ENCODE measurements around the gene FRA10AC1.

Gene FRA10AC1

GRCh38 chr10:93745408-93746065, 43.1 kb upstream of the FRA10AC1 start:
- H3K4me1 ChIP-seq = no peaks in the 10 kb centered on the region
- H3K27me3 ChIP-seq = no peaks in the 10 kb centered on the region
- H3K36me3 ChIP-seq = no peaks in the 10 kb centered on the region
- peak; percentile 55 for TF ChIP-seq CTCF (IDR thresholded peaks at IDR 0.05; ENCODE audit: low read depth, low read length)
- no peak overlapping the region for H3K4me3 ChIP-seq (ENCODE audit: low read depth, low read length)
- H3K9me3 ChIP-seq = no peaks in the 10 kb centered on the region
- peak; percentile 13 for DNase-seq

- H3K4me3 ChIP-seq (ENCODE audit: low read depth, low read length) = no peak overlapping the region
Measured at GRCh38 chr10:93742633-93743349, 40.4 kb upstream of the FRA10AC1 start.

GRCh38 chr10:93741367-93741766, 39.0 kb upstream of the FRA10AC1 start:
- no peaks in the 10 kb centered on the region for H3K4me1 ChIP-seq
- no peaks in the 10 kb centered on the region for H3K27me3 ChIP-seq
- no peak overlapping the region for H3K4me3 ChIP-seq (ENCODE audit: low read depth, low read length)
- H3K9me3 ChIP-seq = no peaks in the 10 kb centered on the region
- TF ChIP-seq CTCF (IDR thresholded peaks at IDR 0.05; ENCODE audit: low read depth, low read length) = no peak
- no peak for DNase-seq
- H3K36me3 ChIP-seq = no peaks in the 10 kb centered on the region

More at GRCh38 chr10:93742633-93743349, 40.4 kb upstream of the FRA10AC1 start:
- TF ChIP-seq CTCF (IDR thresholded peaks at IDR 0.05; ENCODE audit: low read depth, low read length) = no peak
- no peaks in the 10 kb centered on the region for H3K4me1 ChIP-seq
- no peaks in the 10 kb centered on the region for H3K9me3 ChIP-seq
- no peak for DNase-seq
- H3K27me3 ChIP-seq = no peaks in the 10 kb centered on the region
- no peaks in the 10 kb centered on the region for H3K36me3 ChIP-seq

GRCh38 chr10:93726024-93726423, 23.6 kb upstream of the FRA10AC1 start:
- H3K4me1 ChIP-seq = no peaks in the 10 kb centered on the region
- no peak overlapping the region for H3K4me3 ChIP-seq (ENCODE audit: low read depth, low read length)
- DNase-seq = no peak
- no peaks in the 10 kb centered on the region for H3K36me3 ChIP-seq
- no peak for TF ChIP-seq CTCF (IDR thresholded peaks at IDR 0.05; ENCODE audit: low read depth, low read length)
- H3K27me3 ChIP-seq = no peaks in the 10 kb centered on the region
- no peaks in the 10 kb centered on the region for H3K9me3 ChIP-seq

- no peaks in the 10 kb centered on the region for H3K27me3 ChIP-seq
- no peaks in the 10 kb centered on the region for H3K4me1 ChIP-seq
- DNase-seq = no peak
- H3K4me3 ChIP-seq (ENCODE audit: low read depth, low read length) = no peak overlapping the region
- no peak for TF ChIP-seq CTCF (IDR thresholded peaks at IDR 0.05; ENCODE audit: low read depth, low read length)
- H3K9me3 ChIP-seq = no peaks in the 10 kb centered on the region
- no peaks in the 10 kb centered on the region for H3K36me3 ChIP-seq
Measured at GRCh38 chr10:93723153-93723552, 20.8 kb upstream of the FRA10AC1 start.

- Histone ChIP-seq H3K9me3 (no peaks in the 10 kb centered on the region), H3K4me3 (ENCODE audit: low read depth, low read length) (no peak overlapping the region), H3K27me3 (no peaks in the 10 kb centered on the region), H3K36me3 (no peaks in the 10 kb centered on the region), H3K4me1 (no peaks in the 10 kb centered on the region)
- TF ChIP-seq CTCF (IDR thresholded peaks at IDR 0.05; ENCODE audit: low read depth, low read length) = no peak
- no peak for DNase-seq
Measured at GRCh38 chr10:93722550-93722949, 20.2 kb upstream of the FRA10AC1 start.

All from BE2C (cell line).